ENCODE results near the gene CTSC.

CTSC gene

DNA sequence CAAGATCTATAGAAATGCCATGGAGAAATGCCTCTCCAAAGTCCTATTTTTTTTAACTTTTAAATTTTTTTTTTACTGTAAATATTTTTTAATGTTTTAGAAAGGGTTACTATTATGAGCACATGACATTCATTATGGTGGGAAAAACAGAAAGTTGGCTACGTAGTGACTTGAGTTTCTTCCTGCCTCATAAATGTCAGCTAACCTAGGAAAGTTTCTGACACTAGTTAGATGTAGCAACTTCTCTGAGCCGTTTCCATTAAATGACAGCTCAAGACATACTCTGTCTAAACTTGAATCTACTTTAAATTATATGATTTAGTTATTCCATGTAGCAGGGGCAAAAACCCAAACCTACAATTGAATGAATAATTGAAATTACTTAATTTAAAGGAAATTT lies 18.4 kb upstream of the CTSC start:
- no peak for TF ChIP-seq FOXP2 (optimal IDR thresholded peaks at IDR 0.05; ENCODE audit: borderline replicate concordance, extremely low read depth, extremely low read length, insufficient read depth)
- TF ChIP-seq, protein P1, sequence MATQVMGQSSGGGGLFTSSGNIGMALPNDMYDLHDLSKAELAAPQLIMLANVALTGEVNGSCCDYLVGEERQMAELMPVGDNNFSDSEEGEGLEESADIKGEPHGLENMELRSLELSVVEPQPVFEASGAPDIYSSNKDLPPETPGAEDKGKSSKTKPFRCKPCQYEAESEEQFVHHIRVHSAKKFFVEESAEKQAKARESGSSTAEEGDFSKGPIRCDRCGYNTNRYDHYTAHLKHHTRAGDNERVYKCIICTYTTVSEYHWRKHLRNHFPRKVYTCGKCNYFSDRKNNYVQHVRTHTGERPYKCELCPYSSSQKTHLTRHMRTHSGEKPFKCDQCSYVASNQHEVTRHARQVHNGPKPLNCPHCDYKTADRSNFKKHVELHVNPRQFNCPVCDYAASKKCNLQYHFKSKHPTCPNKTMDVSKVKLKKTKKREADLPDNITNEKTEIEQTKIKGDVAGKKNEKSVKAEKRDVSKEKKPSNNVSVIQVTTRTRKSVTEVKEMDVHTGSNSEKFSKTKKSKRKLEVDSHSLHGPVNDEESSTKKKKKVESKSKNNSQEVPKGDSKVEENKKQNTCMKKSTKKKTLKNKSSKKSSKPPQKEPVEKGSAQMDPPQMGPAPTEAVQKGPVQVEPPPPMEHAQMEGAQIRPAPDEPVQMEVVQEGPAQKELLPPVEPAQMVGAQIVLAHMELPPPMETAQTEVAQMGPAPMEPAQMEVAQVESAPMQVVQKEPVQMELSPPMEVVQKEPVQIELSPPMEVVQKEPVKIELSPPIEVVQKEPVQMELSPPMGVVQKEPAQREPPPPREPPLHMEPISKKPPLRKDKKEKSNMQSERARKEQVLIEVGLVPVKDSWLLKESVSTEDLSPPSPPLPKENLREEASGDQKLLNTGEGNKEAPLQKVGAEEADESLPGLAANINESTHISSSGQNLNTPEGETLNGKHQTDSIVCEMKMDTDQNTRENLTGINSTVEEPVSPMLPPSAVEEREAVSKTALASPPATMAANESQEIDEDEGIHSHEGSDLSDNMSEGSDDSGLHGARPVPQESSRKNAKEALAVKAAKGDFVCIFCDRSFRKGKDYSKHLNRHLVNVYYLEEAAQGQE (IDR thresholded peaks at IDR 0.05; ENCODE audit: insufficient read depth in 1 of 2, low read depth in 2 of 2, low read length in 2 of 2) = no peak
- TF ChIP-seq TAF1 (IDR thresholded peaks at IDR 0.05; ENCODE audit: borderline replicate concordance, insufficient read depth, low read length) = no peak
- no peak for TF ChIP-seq POLR2AphosphoS5 (IDR thresholded peaks at IDR 0.05; ENCODE audit: low read depth, low read length)
- no peak for TF ChIP-seq SIN3A (IDR thresholded peaks at IDR 0.05; ENCODE audit: borderline replicate concordance, insufficient read depth, low read length)

DNA sequence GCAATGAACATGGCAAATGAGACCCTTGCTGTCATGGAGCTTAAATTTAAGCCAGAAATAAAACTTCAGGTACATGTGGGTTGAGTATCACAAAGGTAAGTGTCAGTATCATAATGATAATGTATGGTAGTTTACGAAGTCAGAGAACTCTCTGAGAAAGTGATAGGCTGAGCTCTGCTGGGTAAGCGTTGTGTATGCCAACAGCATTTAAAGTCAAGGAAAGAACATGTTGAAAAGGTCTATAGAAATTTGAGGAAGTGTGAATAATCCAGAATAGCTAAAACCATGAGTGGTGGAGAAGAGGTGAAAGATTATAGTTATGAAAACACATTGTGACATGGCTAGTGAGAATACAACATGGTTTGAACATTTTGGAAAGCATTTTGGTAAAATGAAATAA lies 17.4 kb upstream of the CTSC start:
- TF ChIP-seq POLR2AphosphoS5 (IDR thresholded peaks at IDR 0.05; ENCODE audit: low read depth, low read length) (no peak), SIN3A (IDR thresholded peaks at IDR 0.05; ENCODE audit: borderline replicate concordance, insufficient read depth, low read length) (no peak), TAF1 (IDR thresholded peaks at IDR 0.05; ENCODE audit: borderline replicate concordance, insufficient read depth, low read length) (no peak), FOXP2 (optimal IDR thresholded peaks at IDR 0.05; ENCODE audit: borderline replicate concordance, extremely low read depth, extremely low read length, insufficient read depth) (no peak)
- TF ChIP-seq, protein P1 (IDR thresholded peaks at IDR 0.05; ENCODE audit: insufficient read depth in 1 of 2, low read depth in 2 of 2, low read length in 2 of 2) = no peak

DNA sequence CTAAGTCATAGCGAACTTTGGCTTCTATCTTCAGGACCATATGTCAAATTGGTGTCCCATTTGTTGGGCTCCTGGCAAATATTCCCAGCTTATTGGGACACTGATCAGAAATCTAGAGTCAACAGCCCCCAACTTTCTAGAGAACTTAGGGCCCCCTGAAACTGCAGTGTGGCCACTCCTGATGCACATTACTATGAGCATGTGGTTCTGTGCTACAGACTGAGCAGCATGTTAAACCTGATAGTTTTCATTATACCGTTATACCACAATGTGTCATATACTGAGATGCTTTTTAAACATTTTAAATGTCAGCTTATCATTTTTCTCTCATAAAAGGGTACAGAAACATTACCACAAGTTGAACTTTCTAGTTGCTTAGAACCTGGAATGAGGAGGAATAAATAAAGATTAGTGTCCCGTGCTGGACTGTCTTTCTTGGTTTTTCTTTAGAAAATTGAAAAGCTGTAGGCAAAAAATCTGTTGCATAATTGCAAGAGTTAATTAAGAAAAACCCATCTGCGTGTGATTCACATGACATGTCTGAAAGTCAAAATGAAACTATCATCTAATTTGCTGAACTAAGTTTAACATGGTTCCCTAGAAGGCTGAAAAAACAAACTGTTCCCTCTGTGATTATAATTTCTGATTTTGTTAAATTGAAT lies 16.4 kb upstream of the CTSC start:
- TF ChIP-seq FOXP2 (optimal IDR thresholded peaks at IDR 0.05; ENCODE audit: borderline replicate concordance, extremely low read depth, extremely low read length, insufficient read depth) (no peak), SIN3A (IDR thresholded peaks at IDR 0.05; ENCODE audit: borderline replicate concordance, insufficient read depth, low read length) (no peak), POLR2AphosphoS5 (IDR thresholded peaks at IDR 0.05; ENCODE audit: low read depth, low read length) (no peak), TAF1 (IDR thresholded peaks at IDR 0.05; ENCODE audit: borderline replicate concordance, insufficient read depth, low read length) (no peak)
- TF ChIP-seq, protein P1 (IDR thresholded peaks at IDR 0.05; ENCODE audit: insufficient read depth in 1 of 2, low read depth in 2 of 2, low read length in 2 of 2) = no peak

DNA sequence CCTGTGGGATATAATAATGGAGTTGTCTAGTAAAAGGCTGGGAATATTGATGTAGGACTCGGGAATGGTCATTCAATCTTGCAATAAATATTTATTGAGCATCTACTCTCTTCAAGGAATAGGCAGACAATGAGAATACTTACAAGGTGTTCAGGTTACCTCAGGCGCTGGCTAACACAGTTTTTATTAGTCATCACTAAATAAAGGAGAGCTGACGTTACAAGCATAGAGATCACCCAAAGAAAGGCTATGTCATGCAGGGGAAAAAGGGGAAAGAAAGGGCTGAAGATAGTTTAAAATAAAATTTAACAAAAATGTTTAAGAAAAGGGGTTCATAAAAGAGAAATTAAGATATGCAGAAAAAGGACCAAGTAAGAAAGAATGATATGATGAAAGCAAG lies 15.8 kb upstream of the CTSC start:
- TF ChIP-seq FOXP2 (optimal IDR thresholded peaks at IDR 0.05; ENCODE audit: borderline replicate concordance, extremely low read depth, extremely low read length, insufficient read depth) (no peak), TAF1 (IDR thresholded peaks at IDR 0.05; ENCODE audit: borderline replicate concordance, insufficient read depth, low read length) (no peak), POLR2AphosphoS5 (IDR thresholded peaks at IDR 0.05; ENCODE audit: low read depth, low read length) (no peak)

DNA sequence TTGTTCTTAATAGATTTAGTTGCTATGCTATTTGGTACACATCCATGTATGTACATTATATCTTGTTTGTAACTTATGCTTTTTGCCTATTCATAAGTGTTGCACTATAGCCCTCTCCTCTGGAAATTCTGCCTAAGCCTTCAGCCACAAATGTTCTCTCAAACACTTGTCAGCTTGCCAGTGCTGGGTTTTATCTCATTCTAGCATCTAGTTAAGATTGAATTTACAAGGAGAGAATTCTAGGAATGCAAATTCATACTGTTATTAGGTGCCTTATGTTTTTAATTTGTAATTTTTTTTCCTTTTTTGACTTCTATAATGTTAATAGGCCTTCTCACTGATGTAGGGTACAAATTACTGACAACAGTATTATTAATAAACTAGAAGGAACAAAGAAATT lies 14.6 kb upstream of the CTSC start:
- no peak for TF ChIP-seq POLR2AphosphoS5 (IDR thresholded peaks at IDR 0.05; ENCODE audit: low read depth, low read length)
- TF ChIP-seq, protein P1 (IDR thresholded peaks at IDR 0.05; ENCODE audit: insufficient read depth in 1 of 2, low read depth in 2 of 2, low read length in 2 of 2) = no peak
- no peak for TF ChIP-seq TAF1 (IDR thresholded peaks at IDR 0.05; ENCODE audit: borderline replicate concordance, insufficient read depth, low read length)
- no peak for TF ChIP-seq FOXP2 (optimal IDR thresholded peaks at IDR 0.05; ENCODE audit: borderline replicate concordance, extremely low read depth, extremely low read length, insufficient read depth)
- TF ChIP-seq SIN3A (IDR thresholded peaks at IDR 0.05; ENCODE audit: borderline replicate concordance, insufficient read depth, low read length) = no peak

All from PFSK-1 (cell line).